Osteoblast (primary cell): ENCODE results near the gene WDR12. TPM values are rescaled to one million over a fixed set of nuclear protein-coding genes. Genes with fewer than 3 reads are reported as not detected.
"Not testable (repeated sequence)": the region's sequence is repeated elsewhere in the genome, so short reads cannot be mapped to it uniquely, and the experiment has no call there.

ENCODE experiments used
- DNase-seq: peaks from one replicate; pipeline ENCODE4 v3.0.0; 2011; ENCODE audit warnings: low spot score, mixed read lengths; ENCODE audit not compliant: insufficient read length; ENCODE audit errors: missing footprints
- H2AFZ ChIP-seq: 2 replicates; pipeline ENCODE4 v1.6.0; 2011; ENCODE audit warnings: mild to moderate bottlenecking, low read length
- H3K27ac ChIP-seq: 2 replicates; pipeline ENCODE4 v1.5.1; 2011; ENCODE audit warnings: mild to moderate bottlenecking, low read depth, low read length, moderate library complexity
- H3K27me3 ChIP-seq: 2 replicates; pipeline ENCODE4 v1.6.0; 2012; ENCODE audit warnings: mild to moderate bottlenecking, control low read depth, inconsistent platforms, low read length, moderate library complexity; ENCODE audit not compliant: insufficient read depth
- H3K36me3 ChIP-seq: 2 replicates; pipeline ENCODE4 v1.5.1; 2011; ENCODE audit warnings: mild to moderate bottlenecking, low read length, control low read depth, moderate library complexity; ENCODE audit not compliant: insufficient read depth
- H3K4me1 ChIP-seq: 2 replicates; pipeline ENCODE4 v1.5.1; 2011; ENCODE audit warnings: mild to moderate bottlenecking, low read length, control low read depth, moderate library complexity; ENCODE audit not compliant: insufficient read depth
- H3K4me2 ChIP-seq: 2 replicates; pipeline ENCODE4 v1.6.0; 2011; ENCODE audit warnings: mild to moderate bottlenecking, low read length; ENCODE audit not compliant: insufficient read depth
- H3K4me3 ChIP-seq: fragments of 200-600 bp; sonication (generic); 3 replicates; pipeline ENCODE4 v1.5.1; 2012; ENCODE audit warnings: mild to moderate bottlenecking, low read length, inconsistent platforms; ENCODE audit not compliant: insufficient read depth
- H3K79me2 ChIP-seq: 2 replicates; pipeline ENCODE4 v1.6.0; 2012; ENCODE audit warnings: mild to moderate bottlenecking, low read length, control low read depth, inconsistent platforms; ENCODE audit not compliant: insufficient read depth
- H3K9me3 ChIP-seq: 2 replicates; pipeline ENCODE4 v1.5.1; 2011; ENCODE audit warnings: low read depth, low read length, control low read depth
- H4K20me1 ChIP-seq: 2 replicates; pipeline ENCODE4 v1.6.0; 2012; ENCODE audit warnings: mild to moderate bottlenecking, low read length, control low read depth; ENCODE audit not compliant: insufficient read depth
- total RNA-seq: library from RNA; depleted of rRNA; stranded (reverse); fragments of >200 nt; gene quantifications from 2 replicates; pipeline ENCODE4 v1.2.3, GENCODE V29; 2012
- TF ChIP-seq, protein P1 (sequence below): IDR thresholded peaks from 2 replicates; pipeline ENCODE4 v1.5.1; 2011; ENCODE audit warnings: mild to moderate bottlenecking, low read depth, low read length, moderate library complexity; ENCODE audit errors: extremely low read depth

The WDR12 gene
- total RNA-seq, 1 donor: 21.4 TPM

DNA sequence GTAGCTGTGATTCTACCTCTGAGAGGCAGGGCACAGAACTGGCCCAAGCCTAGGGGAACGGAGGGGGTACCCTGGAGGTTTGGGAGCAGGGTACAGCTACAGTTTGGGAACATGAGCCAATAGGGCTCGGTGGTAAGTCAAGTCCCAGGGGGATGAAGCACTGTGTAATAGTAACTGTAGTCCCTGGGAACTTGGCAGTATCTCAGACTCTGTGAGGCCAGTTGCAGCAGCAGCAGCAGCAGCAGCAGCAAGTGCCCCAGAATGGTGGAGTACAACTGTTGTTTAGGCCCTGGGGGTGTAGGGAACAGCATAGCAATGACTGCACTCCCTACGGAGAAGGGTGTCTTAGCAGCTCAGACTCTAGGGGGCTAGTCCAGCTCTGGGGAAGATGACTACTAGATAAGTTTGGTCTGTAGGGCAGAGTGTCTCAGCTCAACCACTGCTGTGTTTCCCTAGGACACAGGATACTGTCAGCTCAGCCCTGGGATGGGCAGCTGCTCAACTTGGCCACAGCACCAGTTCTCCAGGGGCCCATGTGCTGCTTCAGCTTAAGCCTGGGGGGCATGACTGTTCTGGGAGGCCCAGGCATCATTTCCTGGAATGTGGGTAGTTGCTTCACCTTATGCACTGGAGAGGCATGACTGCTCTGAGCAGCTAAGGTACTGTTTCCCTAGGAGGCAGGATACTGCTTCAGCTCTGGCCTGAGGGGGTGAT, 21.1 kb upstream of the WDR12 start:
- DNase-seq: peak; percentile 65
- peak overlapping the region; percentile 78 for H2AFZ ChIP-seq
- H3K4me1 ChIP-seq: peaks cover 19% of the 10 kb centered on the region
- H3K36me3 ChIP-seq: no peaks in the 10 kb centered on the region
- no peaks in the 10 kb centered on the region for H3K79me2 ChIP-seq
- no peaks in the 10 kb centered on the region for H3K27me3 ChIP-seq
- H3K4me2 ChIP-seq: peak overlapping the region; percentile 57
- H3K9me3 ChIP-seq: no peaks in the 10 kb centered on the region
- TF ChIP-seq, protein P1, sequence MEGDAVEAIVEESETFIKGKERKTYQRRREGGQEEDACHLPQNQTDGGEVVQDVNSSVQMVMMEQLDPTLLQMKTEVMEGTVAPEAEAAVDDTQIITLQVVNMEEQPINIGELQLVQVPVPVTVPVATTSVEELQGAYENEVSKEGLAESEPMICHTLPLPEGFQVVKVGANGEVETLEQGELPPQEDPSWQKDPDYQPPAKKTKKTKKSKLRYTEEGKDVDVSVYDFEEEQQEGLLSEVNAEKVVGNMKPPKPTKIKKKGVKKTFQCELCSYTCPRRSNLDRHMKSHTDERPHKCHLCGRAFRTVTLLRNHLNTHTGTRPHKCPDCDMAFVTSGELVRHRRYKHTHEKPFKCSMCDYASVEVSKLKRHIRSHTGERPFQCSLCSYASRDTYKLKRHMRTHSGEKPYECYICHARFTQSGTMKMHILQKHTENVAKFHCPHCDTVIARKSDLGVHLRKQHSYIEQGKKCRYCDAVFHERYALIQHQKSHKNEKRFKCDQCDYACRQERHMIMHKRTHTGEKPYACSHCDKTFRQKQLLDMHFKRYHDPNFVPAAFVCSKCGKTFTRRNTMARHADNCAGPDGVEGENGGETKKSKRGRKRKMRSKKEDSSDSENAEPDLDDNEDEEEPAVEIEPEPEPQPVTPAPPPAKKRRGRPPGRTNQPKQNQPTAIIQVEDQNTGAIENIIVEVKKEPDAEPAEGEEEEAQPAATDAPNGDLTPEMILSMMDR: no peak
- no peaks in the 10 kb centered on the region for H4K20me1 ChIP-seq
- H3K4me3 ChIP-seq: peak overlapping the region; percentile 15
- peak overlapping the region; percentile 80 for H3K27ac ChIP-seq

DNA sequence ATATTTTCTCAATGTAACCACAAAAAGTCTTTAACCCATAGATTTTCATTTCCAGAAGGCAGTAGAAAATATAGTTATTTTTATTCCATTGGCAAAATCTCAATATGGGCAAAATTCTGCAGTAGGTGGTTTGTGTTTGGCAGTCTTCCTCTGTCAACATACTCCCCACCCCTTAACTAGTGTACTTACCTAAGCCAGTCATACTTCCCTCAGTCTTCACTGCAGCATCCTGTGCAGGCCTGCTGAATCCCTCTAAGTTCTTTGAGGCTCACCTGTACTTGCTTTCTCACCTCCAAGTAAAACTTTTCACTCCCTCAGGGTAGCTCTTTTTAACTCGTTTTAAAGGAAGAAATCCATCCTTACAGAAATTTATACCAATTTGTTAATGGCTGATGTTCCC, 7.4 kb upstream of the WDR12 start:
- H3K4me2 ChIP-seq: no peak overlapping the region
- H3K79me2 ChIP-seq: no peaks in the 10 kb centered on the region
- H2AFZ ChIP-seq: no peak overlapping the region
- DNase-seq: no peak
- H3K4me1 ChIP-seq: no peaks in the 10 kb centered on the region
- no peaks in the 10 kb centered on the region for H4K20me1 ChIP-seq
- no peak overlapping the region for H3K4me3 ChIP-seq
- peaks cover 4% of the 10 kb centered on the region for H3K36me3 ChIP-seq
- TF ChIP-seq, protein P1: no peak
- H3K27me3 ChIP-seq: no peaks in the 10 kb centered on the region
- H3K9me3 ChIP-seq: no peaks in the 10 kb centered on the region
- no peak overlapping the region for H3K27ac ChIP-seq

DNA sequence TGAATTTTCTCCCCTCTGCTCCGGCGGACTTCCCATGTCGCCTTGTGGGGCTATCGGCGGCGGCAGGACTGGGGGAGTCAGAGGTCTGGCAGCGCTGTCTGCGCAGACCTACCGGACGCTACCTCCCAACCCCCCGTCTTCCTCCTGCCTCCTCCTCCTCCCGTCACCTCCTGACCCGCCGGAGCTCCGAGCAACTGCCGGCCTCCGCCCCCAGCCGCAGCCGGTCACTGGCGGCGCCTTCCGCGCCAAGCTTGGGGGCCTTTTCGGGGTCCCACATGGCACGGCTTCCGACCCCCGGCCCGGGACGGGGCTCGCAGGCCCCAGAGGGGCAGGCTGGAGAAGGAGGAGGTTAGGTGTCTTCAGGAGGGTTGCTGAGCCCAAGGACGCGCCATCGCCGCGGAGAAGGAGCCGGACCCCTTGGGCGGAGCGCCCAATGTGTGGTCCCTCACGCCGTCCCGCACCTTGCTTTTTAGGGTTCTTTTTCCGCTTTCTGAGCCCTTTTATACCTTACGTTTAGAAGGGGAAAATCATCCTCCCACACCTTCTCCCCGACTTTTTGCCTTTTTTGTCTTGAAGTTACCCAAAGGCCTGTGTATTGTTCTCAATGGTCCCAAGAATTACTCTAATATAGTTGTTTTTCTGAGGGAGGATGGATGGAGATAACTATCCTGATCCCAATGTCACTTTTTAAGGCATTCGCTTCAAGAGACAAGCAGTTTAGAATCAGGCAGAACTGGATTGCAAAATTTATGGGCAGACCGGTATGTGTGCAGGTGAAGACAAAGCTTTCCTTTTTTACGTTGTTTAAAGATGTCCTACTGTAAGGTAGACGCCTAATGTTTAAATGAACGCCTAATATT, 1.1 kb upstream of the WDR12 start:
- not testable (repeated sequence) for H3K9me3 ChIP-seq, DNase-seq, H3K27me3 ChIP-seq, H4K20me1 ChIP-seq, H3K36me3 ChIP-seq
- Histone ChIP-seq H3K4me3 (peak overlapping the region; percentile 84), H3K79me2 (peaks cover 38% of the 10 kb centered on the region), H3K27ac (peak overlapping the region; percentile 90), H2AFZ (peak overlapping the region; percentile 99), H3K4me1 (peaks cover 15% of the 10 kb centered on the region), H3K4me2 (peak overlapping the region; percentile 97)

DNA sequence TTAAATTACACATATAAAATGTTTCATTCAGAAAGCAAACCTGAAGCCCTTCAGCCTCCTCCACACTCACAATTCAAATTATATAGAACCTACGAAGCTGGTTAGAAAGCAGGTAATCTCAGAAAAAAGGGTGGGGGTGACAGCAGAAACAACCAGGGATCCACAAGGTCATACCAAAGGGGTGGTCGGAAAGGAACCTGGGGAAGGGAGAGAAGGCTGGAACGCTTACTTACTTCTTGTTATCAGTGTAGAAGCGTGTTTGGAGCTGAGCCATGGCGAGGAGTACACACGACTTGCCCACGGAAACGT, 316 bp downstream of the WDR12 start:
- H3K36me3 ChIP-seq: no peaks in the 10 kb centered on the region
- TF ChIP-seq, protein P1: no peak
- H3K27me3 ChIP-seq: no peaks in the 10 kb centered on the region
- peak overlapping the region; percentile 84 for H3K4me3 ChIP-seq
- no peak for DNase-seq
- peaks cover 41% of the 10 kb centered on the region for H3K79me2 ChIP-seq
- H3K4me1 ChIP-seq: peaks cover 15% of the 10 kb centered on the region
- peak overlapping the region; percentile 97 for H3K4me2 ChIP-seq
- H2AFZ ChIP-seq: peak overlapping the region; percentile 99
- H3K27ac ChIP-seq: peak overlapping the region; percentile 90
- H4K20me1 ChIP-seq: no peaks in the 10 kb centered on the region
- H3K9me3 ChIP-seq: no peaks in the 10 kb centered on the region
